Stimulated activated CD4-positive, alpha-beta T cell treated with anti-CD3 and anti-CD28 coated beads, Interleukin-4, amount 100 ng/mL, for 48 hours (primary cell): ENCODE measurements around the gene RALGPS1.

Experiments
- DNase-seq, 2 donors: peaks; one replicate each; pipeline ENCODE4 v3.0.0-alpha.2; 2020; ENCODE audit warnings: low read depth in 2 of 2

Gene RALGPS1

DNA sequence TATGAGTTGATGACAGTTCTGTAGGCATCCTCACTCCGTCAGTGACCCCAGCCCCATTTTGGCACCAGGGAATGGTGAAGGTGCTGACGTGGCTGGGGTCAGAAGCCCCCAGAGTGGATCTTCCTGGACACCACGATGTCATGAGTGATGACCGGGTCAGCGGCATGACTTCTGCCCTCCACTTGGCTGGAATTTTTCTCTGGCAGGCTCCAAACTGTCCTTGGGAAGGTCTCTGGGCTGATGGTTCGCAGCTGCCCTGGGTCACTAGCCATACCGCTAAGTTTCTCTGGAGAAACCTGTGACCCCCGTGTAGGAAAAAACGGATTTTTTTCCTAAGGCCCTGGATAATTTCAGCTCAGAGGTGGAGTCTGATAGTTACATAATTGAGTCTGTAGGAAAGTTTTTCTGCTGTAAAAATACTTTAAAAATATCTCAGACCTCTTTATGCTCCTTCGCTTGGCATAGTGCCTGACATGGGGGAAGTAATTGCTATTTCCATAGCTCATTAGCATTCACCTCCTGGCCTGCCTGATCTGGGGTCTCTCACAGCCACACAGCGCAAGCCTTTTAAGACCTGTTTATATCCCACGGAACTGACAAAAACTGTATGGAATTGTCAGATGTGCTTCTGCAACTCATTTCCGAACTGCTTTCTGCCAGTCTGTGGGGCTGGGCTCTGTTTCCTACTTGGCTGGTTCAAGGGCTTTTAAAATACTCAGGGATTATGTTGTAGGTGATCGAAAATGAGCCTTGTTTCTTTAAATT, 138.7 kb downstream of the RALGPS1 start:
- no peak for DNase-seq

DNA sequence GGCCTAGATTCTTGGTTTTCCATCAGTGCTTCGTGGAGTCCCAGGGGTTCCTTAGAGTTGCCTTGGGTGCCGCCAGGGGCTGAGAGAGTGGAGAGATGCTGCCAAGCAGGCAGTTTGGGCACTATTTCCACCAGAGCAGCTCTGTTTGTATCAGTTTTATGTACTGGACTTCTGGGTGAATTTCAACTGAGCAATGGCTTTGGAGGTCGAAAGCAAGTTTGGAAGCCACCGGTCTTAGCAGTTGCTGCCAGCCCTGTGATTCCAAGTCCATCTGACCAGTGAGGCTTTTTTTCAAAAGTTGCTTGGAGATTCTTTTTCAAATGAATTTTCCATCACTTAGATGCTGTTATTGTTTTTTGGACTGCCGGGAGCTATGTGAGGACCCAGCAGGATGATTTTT, 139.4 kb downstream of the RALGPS1 start:
- DNase-seq: no peak

DNA sequence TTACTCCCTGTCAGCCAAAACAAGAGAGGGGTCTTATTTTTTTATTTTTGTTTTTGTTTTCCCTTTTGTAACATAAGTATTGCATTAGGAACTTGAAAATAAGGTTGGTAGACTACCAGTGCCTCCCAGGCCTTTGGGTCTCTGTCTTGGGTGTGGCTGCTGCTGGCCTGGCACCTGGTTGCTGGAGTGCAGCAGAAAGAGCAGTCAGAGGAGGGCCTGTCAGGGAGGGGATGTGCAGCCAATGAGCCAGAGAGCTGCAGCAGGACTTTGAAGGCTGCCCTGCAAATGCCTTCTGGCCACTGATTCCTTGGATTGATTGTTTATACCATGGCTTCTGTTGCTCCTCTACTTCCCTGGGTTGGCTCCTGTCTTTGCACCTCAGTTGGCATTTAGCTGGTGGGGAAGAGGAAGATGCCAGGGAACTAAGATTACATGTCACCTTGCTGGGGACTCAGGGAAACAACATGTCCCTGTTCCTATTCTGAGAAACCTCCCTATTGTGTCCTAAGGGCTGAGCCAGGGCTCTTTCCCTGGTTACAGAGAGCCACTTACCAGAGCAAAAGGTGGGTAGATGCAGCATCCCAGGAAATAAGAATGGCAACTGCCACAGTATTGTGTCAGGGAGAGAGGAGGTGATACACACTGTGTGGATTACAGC, 141.3 kb downstream of the RALGPS1 start:
- no peak for DNase-seq

DNA sequence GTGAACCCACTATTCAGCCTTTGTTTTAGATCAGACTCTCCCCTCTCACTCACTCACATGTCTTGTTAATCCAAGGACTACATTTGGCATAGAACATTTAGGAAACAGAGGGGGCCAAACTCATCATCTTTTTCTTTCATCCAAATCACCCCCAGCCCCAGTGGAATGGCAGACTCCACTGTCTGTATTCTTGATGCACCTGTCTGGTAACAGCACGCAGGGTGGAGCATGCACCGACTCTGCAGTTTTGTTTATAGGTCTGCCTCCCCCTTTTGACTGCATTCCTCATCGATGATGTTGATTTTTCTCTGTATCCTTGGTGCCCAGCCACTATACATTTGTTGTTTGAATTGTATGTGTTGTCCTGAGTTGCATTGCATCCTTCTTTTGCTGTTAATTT, 141.9 kb downstream of the RALGPS1 start:
- DNase-seq: no peak

DNA sequence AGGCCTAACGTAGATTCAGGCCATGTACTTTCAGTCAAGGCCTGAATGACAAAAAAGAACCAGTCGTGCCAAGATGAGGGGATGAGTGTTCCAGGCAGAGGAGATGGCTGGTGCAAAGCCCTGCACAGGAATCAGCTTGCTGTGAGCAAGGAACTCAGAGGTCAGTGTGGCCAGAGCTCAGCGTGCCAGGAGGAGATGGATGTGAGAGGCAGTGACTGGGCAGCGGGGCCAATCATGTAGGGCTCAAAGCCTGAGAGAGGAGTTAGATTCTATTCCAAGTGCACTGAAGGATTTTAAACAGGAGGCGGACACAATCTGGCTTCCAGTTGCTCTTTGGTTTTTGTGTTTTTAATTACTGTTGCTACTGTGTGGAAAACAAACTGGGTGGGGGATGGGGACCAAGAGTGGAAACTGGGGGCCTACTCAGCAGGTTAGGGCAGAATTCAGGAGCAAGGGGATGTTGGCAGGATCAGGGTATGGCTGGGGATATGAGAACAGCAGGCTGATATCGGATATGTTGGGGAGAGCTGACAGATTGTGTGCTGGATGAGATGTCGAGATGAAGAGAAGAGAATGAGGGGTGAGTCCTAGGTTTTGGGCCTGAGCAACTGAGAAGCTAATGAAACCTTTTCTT, 143.5 kb downstream of the RALGPS1 start:
- DNase-seq: no peak

DNA sequence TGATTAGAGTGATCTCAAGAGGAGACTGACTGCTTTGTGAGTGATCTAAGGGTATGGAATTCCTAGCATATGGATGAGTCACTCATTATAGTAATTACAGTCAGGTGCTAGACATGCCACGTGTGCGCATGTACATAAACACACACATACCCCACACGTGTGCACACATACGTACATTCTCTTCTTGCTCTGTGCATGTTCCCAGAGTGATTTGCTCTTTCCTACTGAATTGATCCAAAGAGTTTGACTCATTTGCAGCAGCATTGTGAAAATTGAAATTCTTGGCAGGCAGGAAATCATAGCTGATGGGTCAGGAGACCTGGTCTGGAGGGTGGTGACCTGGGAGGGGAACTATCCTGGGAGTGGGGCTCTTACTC, 144.1 kb downstream of the RALGPS1 start:
- no peak for DNase-seq

DNA sequence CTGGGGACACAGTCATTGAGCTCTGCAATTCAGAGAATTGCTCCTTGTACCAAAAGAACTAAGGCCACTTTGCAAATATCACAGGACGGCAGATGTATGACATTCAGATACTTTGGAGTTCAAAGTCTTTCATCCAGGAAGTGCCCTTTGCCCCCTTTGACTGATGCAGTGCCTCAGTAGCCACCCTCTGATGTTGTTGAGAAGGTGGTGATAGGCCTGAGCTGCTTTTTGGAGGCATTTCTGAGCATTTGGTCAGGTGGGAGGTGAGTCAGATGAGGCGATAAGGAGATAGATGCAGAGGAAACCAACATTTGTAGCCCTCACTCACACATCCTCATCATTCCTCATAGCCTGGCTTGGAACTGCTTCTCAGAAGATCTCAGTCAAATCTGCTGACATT, 144.4 kb downstream of the RALGPS1 start:
- DNase-seq: no peak

DNA sequence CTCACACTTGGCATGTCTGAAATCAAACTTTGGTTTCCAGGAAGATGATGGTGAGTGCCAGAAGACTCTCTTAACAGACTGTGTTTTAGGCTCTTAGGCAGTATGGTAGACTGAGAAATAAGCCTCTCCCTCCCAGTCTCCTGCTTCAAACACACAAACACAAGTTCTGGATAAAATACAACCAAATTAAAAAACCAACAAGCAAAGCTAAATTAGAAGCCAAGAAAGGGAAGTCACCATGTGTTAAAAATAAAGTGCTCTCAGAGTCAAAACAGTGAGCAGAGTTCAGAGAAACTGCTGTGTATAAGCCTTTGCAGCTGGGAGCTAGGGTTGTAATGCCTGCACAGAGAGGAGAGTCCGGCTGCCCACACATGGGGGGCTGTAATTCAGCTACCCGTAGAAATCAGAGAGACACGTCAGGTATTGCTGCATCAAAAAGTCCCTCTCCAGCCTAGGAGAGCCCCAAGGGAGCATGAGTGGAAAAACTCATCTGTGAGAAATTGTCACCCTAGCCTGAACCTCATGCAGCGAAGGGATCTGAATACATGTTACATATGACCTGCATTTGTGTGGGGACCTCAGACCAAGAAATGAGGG, 145.3 kb downstream of the RALGPS1 start:
- DNase-seq: no peak

DNA sequence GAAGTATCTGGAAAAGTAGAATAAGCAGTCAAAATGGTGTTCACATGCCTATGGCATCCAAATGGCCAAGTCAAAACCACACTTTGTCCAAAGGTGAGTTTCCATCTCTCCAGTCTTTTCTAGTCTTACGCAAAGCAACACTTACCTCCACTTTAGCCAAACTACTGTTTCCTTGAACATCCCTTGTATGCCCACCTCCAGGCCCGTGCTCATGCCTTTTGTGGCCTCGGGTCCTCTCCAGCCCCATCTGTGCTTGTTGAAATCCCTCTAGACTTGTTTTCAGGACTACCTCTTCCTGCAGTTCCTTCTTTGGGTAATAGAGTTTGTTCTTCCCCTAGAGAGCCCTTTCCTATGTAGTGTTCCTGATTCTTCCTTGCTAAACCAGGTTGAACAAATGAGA, 146.8 kb downstream of the RALGPS1 start:
- DNase-seq: no peak

DNA sequence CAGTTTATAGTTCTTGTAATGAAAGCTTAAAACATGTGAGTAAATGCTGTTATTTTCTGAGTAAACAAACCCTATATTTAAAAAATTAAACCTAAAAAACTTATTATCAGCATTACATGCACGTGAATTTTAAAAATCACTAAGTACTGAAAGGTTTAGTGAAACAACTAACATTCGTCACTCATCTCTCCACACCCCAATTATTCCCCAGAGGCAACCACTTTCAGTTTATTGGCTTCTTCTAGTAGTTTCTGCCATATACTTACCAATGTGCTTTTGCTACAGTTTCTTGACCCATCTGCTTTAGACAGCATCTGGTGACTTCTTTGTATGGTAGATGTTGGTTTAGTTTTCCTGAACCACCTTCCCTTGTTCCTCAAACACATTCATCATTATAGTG, 149.8 kb downstream of the RALGPS1 start:
- DNase-seq: no peak

DNA sequence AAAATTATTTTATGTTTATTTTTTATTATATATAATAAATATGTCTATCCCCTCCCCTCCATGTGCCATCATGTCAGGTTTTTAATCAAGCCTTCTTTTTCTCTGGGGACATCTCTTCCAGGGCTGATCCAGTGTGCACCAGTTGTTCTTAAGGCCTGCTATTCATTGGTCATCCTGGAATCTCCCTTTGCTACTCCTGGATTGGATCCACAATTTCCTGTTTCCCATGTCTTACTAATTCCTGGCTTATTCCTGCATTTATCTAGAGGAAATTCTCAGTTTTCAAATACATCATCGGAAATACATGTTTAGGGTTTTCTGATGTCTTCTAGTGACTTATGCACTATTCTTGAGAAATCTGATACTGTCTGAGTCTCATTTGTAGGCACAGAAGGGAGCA, 151.0 kb downstream of the RALGPS1 start:
- DNase-seq: no peak

DNA sequence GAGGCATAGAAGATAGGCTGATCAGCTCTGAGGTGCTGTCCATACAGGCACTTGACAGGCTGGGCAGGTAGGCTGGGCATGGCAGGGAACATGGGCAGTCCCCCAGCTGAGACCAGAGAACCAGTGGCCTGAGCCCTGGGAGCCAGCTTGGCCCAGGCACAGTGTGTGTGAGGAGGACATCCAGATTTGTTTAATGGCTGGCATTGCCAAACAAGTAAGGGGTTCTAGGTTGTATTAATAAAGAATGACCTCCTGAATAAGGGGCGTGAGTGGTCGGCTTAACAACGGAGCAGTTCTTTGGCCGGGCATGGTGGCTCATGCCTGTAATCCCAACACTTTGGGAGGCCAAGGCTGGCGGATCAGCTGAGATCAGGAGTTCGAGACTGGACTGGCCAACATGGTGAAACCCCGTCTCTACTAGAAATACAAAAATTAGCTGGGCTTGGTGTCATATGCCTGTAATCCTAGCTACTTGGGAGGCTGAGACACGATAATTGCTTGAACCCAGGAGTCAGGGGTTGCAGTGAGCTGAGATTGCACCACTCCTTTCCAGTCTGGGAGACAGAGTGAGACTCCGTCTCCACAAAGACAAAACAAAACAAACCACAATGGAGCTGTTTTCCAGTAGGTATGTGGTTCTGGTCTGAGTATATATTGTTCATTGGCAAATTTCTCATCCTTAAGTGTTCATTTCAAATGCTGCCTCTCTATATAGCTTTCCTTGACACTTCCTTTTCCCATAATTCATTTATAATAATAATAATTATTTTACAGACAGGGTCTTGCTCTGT, 151.7 kb downstream of the RALGPS1 start:
- DNase-seq: no peak

DNA sequence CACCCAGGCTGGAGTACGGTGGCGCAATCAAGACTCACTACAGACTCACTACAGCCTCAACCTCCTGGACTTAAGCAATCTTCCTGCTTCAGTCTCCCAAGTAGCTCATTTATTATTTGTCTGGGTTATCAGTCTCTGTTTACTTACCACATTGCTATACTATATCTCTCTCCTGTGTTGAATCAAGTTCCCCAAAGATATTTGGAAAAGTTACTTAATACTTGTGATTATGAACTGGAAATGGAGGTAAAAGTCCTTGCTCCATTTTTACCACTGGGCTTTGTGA, 152.2 kb downstream of the RALGPS1 start:
- no peak for DNase-seq

DNA sequence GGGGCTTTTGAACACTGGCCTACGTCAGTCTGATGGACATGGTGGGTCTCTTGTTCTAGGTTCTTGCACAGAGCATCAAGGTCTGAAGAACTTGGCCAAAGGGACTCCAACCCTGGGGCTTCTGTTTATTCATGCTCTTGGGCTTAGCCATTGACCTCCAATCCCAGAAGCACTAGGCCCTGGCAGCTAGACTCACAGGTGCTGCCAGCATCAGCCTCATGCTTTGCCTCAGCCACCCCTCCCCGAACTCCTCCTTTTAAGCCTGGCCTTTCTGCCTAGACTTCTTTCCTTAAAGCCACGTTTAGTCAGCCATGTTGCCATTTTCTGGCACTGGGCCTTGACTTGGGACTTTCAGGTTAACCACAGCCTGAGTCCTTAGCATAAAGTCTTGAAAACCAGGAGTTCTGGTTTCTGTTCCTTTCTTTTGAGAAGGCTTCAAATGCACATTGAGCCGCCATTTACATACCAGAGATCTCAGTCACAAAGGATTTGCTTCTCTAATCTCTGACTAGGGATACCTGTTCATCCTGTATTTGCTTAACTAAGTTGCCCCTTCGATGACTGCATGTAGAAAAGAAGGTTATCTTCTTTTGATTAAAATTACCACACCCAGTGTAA, 153.1 kb downstream of the RALGPS1 start:
- DNase-seq: no peak

DNA sequence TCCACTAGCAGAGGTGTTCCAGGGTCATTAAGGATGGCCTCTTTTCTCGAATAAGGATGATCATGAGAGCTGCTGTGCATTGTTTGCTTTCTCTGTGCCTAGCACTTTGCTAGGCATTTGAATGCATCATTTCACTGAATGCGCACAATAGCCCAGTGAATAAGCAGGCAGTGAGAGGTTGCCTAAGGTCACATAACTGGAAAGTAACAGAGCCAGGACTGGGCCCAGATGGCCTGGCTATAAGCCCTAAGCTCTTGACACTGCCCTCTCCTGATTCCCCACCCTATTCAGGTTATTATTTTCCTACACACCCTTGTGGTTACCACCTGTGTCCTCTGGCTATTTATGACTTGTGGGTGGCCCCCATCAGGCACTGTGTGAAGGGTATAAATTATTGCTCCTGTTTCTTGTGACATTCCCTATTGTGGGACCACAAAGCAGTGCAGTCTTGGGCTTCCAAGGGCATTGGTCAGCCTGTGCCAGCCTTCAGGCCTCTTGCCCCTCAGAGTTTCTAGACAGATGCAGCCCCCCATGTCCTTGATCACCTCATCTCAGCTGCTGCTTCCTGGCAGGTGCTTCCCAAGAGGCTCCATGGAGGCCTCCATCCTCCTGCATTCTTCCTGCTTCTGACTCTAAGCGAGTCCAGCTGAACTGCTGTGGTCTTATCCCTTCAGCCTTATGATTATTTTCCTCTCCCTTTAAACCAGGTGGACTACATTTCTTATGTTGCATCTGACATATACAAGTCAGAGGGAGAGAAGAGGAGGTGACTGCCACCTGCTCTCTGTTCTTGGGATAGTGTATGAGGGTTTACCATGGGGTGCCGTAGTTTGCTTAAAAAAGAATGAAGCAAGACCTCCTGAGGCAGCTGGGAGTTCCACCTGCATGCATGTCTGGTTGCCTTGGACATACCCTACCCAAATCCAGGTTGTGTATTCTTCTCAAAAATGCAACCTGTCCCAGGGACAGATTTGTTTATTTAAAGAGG, 160.3 kb downstream of the RALGPS1 start:
- DNase-seq: no peak

DNA sequence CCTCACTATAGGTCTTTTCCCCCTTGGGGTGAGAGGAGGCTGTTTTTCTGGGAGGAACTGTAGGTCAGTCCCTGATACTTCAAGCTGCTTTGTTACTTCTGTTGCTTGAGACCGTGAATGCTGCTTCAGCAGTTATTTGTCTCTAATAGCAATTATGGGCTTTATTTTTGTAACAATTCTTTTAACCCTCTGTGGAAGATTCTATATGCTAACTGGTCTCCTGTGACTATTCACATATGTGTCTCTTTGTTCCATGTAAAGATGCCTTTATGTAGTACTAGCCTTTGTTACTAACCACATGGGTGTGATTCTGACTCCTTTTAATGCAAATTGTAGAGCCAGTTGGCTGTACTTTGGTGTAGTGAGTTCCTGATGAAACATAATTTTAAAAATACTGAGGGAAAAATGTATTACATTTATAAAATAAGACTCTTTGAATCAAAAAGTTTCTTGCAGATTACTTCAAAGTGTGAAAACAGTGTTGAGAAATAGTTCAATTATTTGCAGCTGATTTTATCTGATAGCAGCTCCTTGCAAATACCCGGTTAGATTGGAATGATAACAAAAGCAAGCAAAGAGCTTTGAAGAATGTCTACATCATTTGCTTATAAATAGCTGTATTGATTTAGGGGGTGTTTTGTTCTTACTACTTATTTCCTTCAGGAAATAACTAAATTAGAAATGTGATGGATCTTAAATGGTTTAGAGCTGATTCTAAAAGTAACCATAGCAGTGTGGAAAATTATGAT, 161.2 kb downstream of the RALGPS1 start:
- DNase-seq: no peak

DNA sequence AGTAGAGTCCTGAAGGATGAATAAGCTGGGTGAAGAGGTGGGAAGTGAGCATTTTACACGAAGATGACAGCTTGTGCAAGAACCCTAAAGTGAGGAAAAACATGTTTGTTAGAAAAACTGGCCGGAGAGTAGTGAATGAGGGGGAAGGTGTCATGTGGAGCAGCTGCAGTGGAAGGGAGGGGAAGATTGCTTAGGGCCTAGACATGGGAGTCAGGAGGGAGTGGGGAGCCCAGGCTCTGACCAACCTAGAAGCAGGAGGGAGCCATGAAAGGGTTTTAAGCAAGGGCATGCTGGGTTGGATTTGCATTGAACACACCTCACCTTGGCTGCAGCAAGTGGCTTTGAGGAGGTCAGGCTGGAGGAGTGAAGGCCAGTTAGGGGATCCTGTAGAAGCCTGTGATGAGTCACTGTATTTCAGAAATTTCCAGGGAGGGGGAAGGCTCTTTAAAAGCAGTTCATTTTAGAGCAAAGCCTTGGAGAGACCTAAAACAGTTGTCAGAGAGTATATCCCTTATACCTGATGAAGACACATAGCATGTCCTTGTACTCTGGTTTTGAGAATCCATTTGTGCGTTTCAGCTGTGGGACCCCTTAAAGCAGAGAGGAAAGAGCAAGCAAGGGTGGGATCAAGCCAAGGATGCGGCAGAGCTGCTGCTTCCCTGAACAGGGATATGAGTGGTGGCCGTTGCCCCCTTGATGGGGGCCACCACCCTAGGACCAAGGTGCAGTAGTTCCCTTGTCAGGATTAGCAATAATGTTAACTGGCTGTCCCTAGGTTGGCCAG, 162.5 kb downstream of the RALGPS1 start:
- no peak for DNase-seq

DNA sequence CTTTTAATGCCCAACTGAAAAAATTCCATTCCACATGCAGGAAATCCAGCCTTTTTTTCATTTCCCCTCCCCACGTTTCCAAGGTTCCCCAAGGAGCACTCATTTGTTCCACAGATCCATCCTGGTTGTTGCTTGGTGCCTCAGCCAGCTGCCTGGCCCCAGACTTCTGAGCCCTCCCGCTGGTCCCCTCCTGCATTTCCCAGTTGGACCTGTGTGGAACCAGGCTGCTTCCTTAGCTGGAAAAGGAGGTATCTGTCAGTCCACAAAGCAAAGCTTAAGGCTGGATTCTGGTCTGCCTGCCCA, 163.0 kb downstream of the RALGPS1 start:
- DNase-seq: no peak

DNA sequence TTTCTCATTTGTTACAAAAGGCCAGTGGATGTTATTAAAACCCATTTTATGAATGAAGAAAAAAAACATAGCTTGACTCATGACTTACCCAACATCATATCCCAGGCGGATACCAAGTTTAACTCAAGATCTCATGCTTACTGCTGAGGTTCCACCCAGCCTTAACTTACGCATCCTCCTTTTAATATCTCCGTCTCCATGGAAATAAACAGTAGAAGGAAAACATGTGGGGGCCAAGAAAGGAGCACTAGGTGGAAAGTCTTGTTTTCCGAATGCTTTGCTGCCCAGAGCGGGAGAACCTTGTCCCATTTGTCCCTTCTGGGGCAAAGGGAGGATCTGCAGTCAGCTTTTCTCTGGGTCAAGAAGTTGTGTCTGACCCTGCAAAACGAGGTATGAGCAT, 163.8 kb downstream of the RALGPS1 start:
- DNase-seq: no peak
